LNCAP (cell line): ENCODE measurements around the gene THBS1.

Experiments
- TF ChIP-seq, protein P1 (sequence below): fragments of 450-650 bp; IDR thresholded peaks from 2 replicates; pipeline ENCODE4 v1.5.1; 2017; ENCODE audit warnings: mild to moderate bottlenecking

The THBS1 gene

DNA sequence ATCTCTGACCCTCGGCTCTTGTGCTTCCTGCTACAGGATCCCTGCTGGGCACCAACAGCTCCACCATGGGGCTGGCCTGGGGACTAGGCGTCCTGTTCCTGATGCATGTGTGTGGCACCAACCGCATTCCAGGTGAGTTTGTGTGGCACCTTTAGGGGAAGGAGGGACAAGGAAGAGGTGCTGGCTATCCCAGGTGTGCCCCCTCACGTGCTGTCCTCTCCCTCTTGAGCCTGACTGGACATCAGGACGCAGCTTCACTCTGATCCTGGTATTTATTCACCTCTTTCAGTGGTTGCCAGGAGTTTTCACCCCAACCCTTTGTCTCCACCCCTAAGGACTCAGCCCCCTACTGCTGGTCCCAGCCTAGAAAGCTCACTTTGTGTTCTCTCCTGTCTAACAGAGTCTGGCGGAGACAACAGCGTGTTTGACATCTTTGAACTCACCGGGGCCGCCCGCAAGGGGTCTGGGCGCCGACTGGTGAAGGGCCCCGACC is 960 bp downstream of the THBS1 start:
- TF ChIP-seq, protein P1, sequence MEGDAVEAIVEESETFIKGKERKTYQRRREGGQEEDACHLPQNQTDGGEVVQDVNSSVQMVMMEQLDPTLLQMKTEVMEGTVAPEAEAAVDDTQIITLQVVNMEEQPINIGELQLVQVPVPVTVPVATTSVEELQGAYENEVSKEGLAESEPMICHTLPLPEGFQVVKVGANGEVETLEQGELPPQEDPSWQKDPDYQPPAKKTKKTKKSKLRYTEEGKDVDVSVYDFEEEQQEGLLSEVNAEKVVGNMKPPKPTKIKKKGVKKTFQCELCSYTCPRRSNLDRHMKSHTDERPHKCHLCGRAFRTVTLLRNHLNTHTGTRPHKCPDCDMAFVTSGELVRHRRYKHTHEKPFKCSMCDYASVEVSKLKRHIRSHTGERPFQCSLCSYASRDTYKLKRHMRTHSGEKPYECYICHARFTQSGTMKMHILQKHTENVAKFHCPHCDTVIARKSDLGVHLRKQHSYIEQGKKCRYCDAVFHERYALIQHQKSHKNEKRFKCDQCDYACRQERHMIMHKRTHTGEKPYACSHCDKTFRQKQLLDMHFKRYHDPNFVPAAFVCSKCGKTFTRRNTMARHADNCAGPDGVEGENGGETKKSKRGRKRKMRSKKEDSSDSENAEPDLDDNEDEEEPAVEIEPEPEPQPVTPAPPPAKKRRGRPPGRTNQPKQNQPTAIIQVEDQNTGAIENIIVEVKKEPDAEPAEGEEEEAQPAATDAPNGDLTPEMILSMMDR, result no peak

DNA sequence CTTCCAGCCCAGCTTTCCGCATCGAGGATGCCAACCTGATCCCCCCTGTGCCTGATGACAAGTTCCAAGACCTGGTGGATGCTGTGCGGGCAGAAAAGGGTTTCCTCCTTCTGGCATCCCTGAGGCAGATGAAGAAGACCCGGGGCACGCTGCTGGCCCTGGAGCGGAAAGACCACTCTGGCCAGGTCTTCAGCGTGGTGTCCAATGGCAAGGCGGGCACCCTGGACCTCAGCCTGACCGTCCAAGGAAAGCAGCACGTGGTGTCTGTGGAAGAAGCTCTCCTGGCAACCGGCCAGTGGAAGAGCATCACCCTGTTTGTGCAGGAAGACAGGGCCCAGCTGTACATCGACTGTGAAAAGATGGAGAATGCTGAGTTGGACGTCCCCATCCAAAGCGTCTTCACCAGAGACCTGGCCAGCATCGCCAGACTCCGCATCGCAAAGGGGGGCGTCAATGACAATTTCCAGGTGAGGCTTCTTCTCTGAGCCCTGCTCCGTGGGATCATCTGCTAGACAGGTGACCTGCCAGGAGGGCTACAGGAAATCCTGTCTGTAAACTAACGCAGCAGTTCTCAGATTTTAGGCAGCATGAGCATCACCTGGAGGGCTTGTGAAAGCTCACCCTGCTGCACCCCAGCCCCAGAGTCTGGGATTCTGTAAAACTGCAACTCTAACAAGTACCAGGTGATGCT is 1.6 kb downstream of the THBS1 start:
- TF ChIP-seq, protein P1, result no peak

DNA sequence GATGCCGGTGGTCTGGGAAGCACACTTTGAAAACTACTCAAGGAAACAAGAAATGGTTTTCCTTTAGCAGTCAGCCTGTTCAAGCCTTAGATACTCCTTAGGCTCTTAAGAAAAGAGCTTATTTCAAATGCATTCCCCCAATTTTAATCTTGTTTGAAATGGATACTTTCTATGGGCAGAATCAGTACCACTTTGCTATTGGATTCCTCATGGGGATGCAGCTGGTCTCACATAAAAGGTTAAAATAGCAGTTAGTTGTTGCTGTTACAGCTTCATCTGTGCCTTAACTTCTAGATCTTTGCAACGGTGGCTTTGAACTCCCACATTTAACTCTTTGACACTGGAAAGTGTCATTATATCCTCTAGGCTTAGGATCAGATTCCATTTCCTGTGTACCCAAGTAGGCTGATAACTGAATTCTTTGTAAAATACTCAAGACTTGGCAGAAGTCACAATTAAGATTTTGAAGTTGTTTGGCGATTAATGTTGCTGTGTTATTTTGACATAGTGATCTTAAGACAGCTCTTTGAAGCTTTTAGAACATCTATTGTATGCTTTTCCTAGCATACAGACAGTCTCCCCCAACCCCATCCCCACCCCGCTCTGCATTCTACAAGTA is 2.2 kb downstream of the THBS1 start:
- TF ChIP-seq, protein P1, result 0 out of 2 replicates have a peak, but pooled peaks have one; percentile 13

DNA sequence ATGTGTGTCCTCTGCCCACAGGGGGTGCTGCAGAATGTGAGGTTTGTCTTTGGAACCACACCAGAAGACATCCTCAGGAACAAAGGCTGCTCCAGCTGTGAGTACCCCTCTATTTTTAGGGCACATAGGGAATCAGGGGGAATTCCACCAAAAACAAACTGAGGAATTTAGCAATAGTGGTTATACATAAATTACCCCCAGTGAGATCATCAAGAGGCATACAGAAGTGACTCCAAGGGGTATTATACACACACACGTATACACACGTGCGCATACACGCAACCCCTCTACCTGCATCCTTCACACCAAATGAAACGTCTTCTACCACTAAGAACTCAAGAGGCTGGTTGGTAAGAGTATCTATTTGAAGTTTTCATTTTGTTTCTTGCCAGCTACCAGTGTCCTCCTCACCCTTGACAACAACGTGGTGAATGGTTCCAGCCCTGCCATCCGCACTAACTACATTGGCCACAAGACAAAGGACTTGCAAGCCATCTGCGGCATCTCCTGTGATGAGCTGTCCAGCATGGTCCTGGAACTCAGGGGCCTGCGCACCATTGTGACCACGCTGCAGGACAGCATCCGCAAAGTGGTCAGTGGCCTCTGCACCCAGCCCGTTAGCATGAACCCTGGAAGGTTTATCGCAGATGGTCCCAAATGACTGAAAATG is 2.9 kb downstream of the THBS1 start:
- TF ChIP-seq, protein P1, result no peak

DNA sequence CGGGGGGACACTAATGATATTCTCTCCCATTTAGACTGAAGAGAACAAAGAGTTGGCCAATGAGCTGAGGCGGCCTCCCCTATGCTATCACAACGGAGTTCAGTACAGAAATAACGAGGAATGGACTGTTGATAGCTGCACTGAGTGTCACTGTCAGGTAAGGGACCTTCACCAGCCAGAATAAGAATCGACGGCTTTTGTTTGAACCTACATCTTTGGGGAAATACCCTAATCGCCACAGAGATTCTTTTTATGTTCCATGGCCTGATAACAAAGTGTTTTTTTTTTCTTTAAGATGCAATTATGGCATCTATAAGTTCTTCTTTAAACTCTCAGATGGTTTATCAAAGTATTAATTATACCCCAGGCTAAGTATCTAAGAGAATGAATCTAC is 3.4 kb downstream of the THBS1 start:
- TF ChIP-seq, protein P1, result no peak

DNA sequence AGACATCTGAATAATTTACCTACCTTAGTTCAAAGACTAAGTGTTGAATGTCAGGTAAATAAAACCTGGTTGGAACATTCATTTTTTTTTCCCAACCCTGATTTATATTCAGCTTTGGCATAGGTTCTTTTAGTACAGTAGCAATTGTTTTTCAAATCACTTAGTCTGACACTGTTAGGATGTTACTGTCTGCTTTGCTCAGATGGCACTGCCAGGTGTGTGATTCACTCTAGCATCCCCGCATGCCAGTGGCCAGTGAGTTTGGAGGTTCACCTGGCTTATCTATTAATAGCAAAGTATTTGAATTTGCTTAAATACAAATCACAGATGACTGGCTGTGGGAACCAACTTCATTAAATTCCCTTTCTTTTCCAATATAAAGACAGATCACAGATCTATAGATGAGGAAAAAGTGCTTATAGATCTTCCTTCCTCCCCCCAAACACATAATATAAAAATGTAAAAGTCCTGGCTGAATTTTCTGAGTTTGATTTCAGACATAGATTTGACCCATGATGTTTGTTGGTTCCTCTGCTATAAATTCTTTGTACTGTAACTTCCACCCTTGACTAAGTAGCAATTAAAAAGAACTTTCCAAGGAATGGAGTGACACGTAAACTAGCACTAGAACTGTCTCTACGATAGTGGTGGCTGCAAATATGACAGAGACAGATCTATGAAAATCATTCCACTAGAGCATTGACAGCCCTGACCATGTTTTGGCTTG is 3.9 kb downstream of the THBS1 start:
- TF ChIP-seq, protein P1, result no peak

DNA sequence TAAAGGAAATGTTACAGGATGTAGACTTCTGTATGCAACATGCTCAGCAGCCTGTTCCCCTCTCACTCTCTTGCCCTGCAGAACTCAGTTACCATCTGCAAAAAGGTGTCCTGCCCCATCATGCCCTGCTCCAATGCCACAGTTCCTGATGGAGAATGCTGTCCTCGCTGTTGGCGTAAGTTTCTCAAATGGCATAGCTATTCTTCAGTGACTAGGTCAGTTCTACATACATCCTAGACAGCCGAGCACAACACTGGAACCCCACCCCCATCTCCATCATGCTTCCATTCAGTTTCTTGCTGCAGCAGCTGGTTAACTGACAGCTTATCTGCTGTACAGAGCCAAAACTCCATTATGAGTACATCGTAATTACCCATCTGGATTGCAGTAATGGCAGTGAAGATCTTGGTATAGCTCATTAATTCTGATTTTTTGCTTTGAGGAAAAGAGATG is 4.5 kb downstream of the THBS1 start:
- TF ChIP-seq, protein P1, result no peak
